GM21423 (cell line): ENCODE measurements around the gene RPL18.
"Not testable (repeated sequence)": the region's sequence is repeated elsewhere in the genome, so short reads cannot be mapped to it uniquely, and the experiment has no call there.

Experiments
- ATAC-seq: cut with Tn5 transposase; IDR thresholded peaks from one replicate; pipeline ENCODE4 v1.9.1; 2021; ENCODE audit warnings: mild to moderate bottlenecking, moderate library complexity; ENCODE audit not compliant: unreplicated experiment

RPL18 gene

DNA sequence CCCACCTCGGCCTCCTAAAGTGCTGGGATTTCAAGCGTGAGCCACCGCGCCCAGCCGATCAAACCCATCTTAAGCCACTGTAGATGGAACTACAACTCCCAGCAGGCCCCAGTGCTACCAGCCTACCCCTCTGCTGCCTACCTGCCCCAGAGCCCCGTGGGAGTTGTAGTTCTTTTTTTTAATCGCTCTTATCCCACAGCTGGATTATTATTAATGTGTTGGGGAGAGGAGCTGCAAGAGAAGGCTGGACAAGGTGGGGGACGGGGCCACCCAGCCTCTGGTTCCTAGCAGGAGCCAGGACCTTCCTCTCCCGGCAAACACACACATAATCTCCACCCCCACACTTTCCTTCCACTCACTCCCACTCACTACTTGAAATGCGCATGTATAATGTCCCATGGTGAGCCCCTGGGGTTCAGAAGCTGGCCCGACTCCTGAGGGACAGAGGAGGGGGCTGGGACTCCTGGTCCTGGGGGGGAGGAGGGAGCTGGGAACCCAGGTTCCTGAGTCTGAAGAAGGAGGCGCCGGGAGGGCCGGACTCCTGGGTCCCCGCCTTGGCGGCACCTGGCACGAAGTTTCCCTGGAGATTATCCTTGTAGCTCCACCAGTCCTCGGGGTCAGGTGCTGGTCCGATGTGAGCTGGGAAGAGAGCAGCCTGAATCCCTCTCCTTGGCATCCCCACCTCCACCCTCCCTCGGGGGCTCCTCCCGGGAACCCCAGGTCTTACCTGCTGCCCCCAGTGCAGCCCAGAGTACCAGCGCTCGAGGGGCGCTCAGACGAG is 26.1 kb upstream of the RPL18 start:
- peak; percentile 48 for ATAC-seq

DNA sequence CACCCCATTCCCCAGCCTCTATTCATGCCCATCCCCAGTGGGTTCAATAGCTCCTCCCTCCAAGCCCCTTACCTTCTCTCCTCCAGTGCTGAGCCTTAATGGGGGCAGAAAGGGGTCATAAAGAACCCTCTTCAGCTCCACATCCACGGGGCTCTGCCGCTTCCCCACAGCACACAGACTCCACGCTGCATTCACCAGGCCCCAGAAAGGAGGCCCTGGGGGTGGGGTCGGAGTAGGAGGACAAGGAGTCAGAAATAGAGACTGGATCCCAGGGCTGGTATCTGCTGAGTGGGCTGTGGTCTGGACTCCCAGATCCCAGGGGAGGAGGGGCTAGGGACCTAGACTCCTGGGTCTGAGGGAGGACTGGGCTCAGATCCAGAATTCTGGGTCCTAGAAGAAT is 25.4 kb upstream of the RPL18 start:
- no peak for ATAC-seq

DNA sequence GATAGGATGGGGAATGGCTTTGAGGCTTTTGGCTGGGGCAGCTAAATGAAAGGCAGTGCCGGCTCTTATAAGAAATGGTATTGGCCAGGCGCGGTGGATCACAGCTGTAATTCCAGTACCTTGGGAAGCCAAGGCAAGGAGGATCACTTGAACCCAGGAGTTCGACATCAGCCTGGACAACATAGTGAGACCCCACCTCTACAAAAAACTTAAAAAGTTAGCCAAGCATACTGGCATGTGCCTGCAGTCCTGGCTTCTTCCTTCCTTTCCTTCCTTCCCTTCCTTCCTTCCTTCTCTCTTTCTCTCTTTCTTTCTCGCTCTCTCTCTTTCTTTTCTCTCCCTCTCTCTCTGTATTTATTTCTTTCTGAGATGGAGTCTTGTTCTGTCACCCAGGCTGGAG is 23.9 kb upstream of the RPL18 start:
- ATAC-seq: no peak

DNA sequence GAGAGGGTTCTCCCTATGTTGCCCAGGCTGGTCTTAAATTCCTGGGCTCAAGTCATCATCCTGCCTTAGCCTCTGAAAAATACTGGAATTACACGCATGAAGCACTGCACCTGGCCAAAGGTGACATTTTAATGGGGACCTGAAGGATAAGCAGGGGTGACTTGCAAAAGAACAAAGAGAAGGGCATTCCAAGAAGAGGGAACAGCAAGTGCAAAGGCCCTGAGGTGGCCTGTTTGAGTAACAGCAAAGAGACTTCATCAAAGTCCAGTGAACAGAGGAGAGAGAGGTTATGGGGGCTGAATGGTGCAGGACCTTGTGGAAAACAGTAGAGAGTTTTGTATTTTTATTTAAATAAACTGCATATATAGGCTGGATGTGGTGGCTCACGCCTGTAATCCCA is 22.9 kb upstream of the RPL18 start:
- no peak for ATAC-seq

DNA sequence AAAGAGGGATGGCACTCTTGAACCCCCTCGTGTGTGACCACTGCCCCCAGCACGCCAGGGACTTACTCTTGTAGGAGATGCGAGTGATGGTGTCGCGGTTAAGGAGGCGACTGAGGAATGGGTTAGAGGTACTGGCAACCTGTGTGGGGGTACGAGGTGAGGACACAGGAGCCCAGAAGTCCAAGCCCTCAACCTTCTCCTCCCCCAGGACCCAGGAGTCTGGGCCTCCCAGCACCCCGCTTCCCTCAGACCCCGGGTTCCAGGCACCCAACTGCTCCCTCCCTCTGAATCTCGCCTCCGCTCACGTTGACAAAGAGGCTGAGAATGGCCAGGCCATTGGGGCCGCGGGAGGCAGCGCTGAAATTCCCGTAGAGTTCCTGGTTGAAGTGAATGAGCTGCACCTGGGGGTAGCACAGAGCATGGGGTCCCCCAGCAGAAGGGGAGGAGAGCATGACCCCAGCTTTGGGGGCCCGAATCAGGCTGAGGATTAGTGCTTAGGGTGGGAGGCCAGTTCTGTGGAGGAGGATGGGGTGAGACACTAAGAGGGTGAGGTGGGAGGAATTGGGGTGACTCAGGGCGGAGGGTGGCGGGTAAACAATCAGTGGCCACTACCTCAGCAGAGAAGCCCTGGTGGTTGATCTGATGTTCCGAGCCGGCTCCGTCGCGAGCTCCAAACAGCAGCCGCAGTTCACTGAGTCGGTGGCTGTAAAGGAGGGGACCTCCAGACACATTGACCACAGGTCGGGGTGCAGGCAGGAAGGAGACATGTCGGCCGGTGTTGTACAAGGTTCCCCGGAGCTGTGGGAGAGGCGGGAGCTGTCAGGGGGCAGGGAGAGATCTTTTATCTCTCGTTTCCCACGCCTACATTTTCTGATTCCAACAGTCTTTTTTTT is 20.8 kb upstream of the RPL18 start:
- no peak for ATAC-seq

DNA sequence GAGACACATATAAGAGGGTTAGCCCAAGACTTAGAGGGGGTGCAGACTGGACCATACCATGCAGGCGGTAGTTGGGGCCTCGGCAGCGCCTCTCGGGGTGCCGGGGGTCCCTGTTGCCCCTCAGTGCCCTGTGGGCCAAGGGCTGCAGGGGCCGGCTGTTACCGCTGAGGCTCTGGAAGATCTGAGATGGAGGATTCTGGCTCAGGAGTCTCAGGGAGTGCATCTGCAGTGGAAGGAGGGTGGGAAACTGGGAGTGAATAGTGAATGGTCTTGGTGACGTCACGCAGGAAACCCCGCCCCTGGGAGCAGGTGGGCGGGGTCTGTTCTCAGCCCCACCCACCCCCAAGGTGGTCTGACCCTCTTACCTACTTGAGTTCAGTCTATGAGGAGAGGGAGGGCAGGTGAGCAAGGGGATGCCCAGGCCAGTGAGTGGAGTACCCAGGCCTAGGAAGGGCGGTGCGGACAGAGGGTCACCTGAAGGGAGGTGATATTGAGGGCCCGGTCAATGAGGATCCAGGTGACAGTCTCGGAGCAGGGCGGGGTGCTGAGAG is 19.9 kb upstream of the RPL18 start:
- no peak for ATAC-seq

DNA sequence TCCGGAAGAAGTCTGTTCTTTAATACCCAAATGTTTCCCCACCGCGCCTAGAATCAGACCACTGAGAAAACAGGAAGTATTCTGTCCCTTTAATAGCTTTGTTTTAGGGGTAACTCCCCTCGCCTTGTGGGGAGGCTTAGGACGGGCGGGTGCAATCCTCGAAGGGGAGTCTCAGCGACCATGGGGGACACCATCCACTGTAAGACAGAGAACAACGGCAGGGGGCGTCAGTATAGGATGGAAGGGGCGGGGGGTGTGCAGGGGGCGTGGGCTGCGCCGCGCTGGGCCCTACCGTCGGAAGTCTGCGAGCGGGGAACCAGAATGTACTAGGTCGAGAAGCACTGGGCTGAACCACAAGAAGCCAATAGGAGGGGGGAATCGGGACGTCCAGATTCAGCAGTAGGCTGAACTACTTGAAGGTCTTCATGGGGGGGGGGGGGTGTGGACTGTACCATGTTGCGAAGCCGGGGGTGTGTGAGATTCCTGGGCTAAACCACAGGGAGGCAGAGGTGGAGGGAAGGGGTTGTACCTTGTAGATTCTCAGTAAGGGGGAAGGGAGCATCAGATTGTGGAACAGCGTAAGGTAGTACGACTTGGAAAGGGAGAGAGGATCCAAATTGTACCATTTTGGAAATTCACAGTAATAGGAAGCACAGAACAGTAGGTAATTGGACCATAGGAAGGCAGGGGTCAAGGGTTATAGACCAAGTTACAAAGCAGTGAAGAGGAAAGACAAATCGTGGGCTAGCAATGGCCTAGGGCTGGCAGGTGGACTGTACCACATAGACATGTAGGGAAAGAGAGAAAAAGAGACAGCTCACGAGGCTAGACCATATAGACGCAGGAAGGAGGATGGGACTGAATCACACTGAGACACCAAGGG is 19.2 kb upstream of the RPL18 start:
- ATAC-seq: peak; percentile 10

DNA sequence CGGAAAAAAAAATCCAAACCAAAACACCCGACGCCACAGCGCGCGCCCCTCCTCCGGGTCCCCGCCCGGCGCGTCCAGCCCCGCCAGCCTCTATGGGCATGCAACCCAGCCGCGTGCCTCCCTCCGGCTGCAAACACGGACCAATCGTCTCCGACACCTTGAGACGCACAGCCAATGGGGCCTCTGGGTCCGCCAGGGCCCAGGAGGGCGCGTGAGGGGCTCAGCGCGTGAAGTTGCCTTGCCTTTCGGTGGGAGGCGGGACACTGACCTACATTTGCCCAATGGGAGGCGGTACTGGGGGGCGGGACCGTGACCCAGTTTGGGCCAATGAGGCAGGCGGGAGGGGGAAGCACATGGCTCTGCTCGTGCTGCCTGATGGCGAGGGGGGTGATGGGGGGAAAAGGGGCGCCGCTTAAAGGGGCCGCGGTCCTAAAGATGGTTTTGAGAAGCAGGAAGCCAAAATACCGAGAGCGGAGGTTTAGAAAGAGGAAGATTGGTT is 18.5 kb upstream of the RPL18 start:
- peak; percentile 66 for ATAC-seq

DNA sequence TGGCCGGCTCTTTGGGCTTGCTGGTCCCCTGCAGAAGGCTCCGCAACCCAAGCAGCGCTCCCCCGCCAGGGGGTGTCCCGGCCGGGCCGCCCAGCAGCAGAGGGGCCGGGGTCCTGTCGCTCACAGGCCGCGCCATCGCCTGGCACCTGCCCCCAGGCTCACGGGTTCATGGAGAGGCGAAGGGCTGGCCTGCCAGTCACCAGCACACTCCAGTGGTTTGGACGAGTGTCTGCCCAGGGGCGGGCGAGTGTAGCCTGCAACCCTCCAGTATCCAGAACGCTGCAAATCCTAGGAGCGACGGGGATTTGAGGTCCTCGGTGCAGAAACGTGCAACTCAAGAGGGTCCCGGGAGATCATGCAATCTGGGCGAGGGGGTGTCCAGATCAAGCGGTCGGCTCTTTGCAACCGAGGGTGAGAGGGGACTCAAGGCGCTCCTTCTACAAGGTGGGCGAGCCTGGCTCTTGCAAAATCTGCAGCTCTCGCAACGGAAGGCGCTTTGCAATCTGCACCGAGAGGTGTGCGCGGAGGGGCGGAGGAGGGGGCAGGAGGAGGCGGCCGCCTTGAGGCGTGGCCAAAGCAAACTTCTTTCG is 18.0 kb upstream of the RPL18 start, which contains the start of gene DBP:
Gene DBP (minus strand): TSS at position 521 of the 590 bp plus-strand sequence. CDS start 385 bp downstream, at position 136.
- ATAC-seq: no peak

DNA sequence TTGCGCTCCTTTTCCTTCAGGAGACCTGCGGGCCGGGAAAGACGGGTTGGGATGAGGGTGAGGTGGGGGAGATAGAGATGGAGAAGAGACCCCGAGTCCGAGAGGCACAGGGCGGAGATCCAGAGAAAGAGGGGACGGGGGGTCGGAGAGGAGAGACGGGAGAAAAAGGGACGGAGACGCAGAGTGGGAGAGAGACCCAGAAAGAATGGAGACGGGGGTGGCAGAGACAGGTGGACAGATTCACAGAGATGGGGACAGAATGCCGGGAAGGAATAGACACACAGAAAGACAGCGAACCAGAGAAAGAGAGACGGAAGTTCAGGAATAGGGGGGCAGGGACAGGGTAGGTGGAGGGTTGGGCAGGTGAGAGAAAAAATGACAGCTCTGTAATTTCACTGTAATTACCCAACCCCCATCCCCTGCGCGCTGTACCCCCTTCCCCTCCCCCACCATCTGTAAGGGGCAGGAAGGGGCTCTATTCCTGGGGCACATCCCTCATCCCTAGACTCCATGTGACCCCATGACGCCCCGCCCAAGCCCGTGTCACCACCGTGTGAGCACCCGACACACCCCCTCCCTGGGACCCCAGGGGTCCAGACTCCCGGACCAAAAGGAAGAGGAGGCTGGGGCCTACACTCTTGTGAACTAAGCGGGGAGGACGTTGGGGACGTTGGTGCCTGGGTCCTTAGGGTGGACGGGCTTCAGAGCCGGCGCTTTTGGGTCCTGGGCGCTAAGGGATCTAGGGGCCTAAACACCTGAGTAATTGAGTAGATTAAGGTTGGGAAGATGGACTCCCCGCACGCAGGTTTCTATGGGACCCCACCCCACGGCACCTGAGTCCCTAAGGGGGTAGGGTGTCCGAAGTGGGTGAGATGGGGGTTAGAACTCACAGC is 17.2 kb upstream of the RPL18 start:
- ATAC-seq: no peak

DNA sequence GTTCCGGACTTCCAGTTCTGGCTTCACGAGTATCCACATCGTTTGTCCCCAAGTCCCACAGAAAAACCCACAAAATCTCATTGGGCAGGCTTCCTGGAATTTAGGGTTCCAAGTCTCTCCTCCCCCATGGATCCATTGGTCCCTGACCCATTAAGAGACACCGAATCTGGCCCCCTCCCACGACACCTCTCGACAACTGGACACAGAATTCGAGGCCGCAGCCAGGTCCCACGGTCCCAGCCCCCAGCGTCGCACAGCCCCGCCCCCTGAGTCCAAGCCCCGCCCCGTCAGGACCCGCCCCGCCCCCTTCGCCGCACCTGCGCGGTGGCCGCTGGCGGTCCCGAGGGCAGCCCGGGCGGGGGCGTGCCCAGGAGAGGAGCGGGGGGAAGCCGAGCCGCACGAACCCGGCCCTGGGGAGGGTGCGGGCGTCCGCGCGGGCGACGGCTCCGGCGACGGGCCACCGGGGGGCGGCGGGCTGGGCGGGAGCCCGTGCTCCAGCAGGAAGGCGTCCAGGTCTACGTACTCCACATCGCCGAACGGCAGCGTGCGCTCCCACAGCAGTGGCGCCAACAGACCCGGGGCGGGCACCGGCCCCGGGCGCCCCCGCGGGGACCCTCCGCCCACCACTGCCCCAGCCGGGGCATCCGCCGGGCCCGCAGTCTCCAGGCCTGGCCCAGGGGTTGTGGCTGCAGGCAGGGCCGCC is 16.4 kb upstream of the RPL18 start:
- no peak for ATAC-seq

DNA sequence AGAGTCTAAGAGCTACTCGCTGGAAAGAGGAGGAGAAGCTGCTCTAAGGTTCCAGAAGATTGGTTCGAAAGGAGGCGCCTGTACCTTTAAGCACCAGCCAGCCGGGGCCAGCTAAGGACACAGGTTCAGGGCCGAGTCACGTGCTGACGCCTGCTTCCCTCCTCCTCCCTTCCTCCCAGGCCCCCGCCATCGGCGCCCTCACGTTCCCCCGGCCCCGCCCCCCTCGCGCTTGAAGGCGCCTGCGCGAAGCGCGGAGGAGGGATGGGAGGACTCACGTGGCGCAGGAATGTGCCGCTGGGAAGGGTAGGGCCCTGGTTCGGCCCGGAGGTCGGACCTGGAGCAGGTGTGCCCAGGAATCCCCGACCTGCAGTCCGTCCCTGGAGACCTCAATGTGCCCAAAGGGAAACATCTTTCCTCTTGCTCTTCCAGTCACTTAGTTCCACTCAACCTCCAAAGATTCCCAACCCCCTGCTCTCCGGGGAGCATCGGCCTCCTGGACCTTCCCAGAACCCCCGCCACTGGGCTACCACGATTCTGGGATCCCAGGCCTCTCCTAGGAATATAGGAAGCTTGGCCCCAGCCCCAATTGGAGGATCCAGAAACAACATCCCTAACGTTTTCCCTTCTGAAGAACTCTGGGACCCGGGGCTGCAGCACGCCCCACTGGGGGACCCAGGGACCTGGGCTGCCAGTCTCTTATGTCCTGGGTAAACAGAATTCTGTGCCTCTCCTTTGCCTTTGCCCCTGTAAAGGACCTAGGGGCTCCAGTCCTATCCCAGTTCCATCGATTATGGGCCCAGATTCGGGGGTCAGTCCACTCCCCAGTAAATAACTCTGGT is 15.7 kb upstream of the RPL18 start:
- peak; percentile 23 for ATAC-seq

DNA sequence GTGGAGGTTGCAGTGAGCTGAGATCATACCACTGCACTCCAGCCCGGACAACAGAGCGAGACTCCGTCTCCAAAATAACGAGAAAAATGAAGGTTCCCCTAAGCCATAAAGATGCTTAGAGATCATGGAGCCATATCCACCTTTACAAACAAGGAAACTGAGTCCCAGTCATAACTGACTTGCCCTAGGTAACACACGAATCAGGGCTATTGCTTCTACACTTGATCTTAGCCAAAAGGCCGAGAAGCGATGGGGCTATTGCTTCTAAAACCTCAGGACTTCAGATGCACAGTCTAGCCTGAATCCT is 15.0 kb upstream of the RPL18 start:
- ATAC-seq: no peak

DNA sequence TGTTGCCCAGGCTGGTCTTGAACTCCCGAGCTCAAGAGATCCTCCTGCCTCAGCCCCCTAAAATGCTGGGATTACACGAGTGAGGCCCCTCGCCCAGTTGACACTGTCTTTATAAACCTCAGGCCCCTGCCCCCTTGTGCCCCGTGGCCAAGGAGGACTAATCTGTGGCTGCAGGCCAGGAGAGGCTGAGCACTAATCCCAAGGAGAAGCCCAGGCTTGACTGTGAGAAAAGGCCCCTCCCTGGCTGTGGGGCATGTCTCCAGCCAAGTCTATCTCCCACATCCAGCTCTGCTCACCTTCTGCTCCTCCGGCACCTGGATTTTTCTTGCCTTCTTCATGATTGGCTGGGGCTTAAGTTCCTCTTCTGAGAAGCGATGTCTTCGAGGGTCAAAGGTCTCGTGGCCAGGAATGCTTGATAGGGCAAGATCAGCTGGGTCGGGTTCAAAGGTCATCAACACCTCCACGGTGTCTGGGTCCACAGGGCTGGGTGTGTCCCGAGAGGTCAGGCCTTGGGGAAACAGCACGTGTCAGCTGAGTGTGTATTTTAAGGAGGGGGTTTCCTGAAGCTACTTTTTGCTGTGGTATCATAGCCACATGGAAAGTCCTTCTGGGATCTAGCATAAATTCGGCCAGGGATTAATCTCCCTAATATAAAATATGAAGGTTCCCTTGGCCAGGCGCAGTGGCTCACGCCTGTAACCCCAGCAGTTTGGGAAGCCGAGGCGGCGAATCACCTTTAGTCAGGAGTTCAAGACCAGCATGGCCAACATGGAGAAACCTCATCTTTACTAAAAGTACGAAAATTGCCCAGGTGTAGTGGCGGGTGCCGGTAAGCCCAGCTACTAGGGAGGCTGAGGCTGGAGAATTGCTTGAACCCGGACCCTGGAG is 14.4 kb upstream of the RPL18 start:
- no peak for ATAC-seq

DNA sequence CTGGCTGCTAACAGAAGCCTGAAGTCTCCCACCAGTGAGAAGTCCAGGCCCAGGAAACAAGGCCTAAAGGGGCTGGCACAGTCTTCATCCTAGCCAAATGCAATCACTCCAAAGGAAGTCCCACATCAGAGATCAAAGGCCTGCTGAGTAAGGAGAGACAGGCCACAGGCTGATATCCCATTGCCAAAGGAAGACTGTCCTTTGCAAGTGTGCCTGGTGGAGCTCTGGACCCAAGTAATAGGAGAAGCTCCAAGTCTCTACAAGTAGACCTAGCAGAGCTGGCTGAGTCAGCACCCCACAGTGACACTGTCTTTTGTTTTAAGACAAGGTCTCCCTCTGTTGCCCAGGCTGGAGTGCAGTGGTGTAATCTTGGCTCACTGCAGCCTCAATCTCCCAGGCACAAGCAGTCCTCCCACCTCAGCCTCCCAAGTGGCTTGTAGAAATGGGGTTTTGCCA is 13.7 kb upstream of the RPL18 start:
- ATAC-seq: no peak

DNA sequence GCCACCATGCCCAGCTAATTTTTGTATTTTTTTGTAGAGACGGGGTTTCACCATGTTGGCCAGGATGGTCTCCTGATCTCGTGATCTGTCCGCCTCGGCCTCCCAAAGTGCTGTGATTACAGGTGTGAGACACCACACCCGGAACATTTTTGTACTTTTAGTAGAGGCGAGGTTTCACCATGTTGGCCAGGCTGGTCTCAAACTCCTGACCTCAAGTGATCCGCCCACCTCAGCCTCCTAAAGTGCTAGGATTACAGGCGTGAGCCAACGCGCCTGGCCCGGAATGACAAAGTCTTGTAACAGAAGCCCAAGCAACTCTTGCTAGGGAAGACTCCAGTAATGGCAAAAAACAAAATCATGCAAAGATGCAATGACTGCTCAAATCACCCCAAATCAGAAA is 13.3 kb upstream of the RPL18 start:
- ATAC-seq: not testable (repeated sequence)

DNA sequence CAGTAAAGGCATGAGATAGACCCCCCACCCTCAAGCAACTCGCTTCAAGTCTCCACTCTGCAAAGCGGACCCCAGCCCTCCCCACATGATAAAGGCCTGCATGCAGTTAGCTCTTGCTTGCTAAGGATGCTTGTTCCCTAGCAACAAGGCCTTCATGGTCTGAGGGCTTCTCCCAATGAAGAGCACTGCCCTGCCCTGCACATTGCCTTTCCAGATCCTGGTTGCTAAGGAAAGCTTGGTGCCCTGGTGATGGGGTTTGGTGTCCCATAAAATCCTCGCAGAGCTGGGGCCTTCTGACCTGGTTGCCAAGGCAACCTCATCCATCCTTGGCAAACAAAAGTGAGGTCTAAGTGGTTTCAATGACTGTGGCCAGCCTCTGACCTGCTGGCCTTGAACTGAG is 12.2 kb upstream of the RPL18 start:
- ATAC-seq: no peak
